PC-9 (cell line): ENCODE results near the gene CDH16.

Experiments
- EZH2 ChIP-seq: fragments of 200-600 bp; sonication (generic); IDR thresholded peaks from 2 replicates; pipeline ENCODE4 v1.8.0; 2017; ENCODE audit warnings: antibody characterized with exemption, low read depth
- TF ChIP-seq, protein P1 (sequence below): fragments of 200-600 bp; sonication (generic); conservative IDR thresholded peaks from 2 replicates; pipeline ENCODE4 v1.6.1; 2017; ENCODE audit warnings: mixed run types, antibody characterized with exemption, mild to moderate bottlenecking, moderate library complexity

DNA sequence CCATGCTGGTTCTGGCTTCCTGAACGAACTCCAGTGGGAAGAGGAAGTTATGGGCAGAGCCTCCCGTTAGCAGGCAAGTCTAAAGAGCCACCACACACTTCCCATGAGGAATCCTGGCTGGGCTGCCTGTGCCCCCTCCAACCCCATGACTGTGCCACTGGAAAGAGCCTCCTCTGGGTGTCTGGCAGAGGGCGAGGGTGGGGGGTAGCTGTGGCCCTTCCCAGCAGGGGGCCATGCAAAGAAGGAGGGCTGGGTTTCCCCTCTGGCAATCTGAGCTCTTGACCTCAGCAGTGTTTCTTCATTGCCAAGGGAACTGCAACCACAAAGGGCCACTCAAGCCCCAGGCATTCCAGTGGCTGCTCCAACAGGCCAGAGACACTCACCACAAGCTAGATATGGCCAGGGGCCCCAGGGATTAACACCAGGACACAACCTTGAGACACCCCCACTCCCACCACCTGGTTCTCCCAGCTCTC, 8.3 kb upstream of the CDH16 start:
- TF ChIP-seq, protein P1, sequence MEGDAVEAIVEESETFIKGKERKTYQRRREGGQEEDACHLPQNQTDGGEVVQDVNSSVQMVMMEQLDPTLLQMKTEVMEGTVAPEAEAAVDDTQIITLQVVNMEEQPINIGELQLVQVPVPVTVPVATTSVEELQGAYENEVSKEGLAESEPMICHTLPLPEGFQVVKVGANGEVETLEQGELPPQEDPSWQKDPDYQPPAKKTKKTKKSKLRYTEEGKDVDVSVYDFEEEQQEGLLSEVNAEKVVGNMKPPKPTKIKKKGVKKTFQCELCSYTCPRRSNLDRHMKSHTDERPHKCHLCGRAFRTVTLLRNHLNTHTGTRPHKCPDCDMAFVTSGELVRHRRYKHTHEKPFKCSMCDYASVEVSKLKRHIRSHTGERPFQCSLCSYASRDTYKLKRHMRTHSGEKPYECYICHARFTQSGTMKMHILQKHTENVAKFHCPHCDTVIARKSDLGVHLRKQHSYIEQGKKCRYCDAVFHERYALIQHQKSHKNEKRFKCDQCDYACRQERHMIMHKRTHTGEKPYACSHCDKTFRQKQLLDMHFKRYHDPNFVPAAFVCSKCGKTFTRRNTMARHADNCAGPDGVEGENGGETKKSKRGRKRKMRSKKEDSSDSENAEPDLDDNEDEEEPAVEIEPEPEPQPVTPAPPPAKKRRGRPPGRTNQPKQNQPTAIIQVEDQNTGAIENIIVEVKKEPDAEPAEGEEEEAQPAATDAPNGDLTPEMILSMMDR: no peak
- no peak for TF ChIP-seq EZH2
